Lower leg skin (tissue), 3 donors: ENCODE data around the gene PIP4K2A.

Experiments
- CTCF ChIP-seq, 3 donors: fragments of 450-650 bp; IDR thresholded peaks; one replicate each; pipeline ENCODE4 v1.5.1; 2016; ENCODE audit warnings: antibody characterized with exemption in 3 of 3, mild to moderate bottlenecking in 3 of 3, moderate library complexity in 2 of 3
- POLR2A ChIP-seq, 2 donors: fragments of 450-650 bp; IDR thresholded peaks; one replicate each; pipeline ENCODE4 v1.6.1; 2016 to 2017; ENCODE audit warnings: antibody characterized with exemption in 2 of 2, mild to moderate bottlenecking in 1 of 2, moderate library complexity in 1 of 2

GRCh38 chr10:22736134-22736533, 21.8 kb upstream of the PIP4K2A start:
- TF ChIP-seq CTCF (IDR thresholded peaks at IDR 0.05) (no peak), POLR2A (IDR thresholded peaks at IDR 0.05) (no peak)
